Peyer's patch (tissue), 4 donors: ENCODE measurements around the gene PPT2.

ENCODE experiments used
- POLR2A ChIP-seq, 2 donors: fragments of 450-650 bp; IDR thresholded peaks; one replicate each; pipeline ENCODE4 v1.5.1; 2017; ENCODE audit warnings: antibody characterized with exemption in 2 of 2, mild to moderate bottlenecking in 2 of 2, moderate library complexity in 2 of 2
- TF ChIP-seq, protein P1 (sequence below), 6 experiments: fragments of 450-650 bp in 4 of 6; fragments of 200-600 bp in 2 of 6; sonication (generic) in 1 of 6; IDR thresholded peaks; one replicate each; pipeline ENCODE4 v1.5.1; 2017 to 2019; ENCODE audit warnings: antibody characterized with exemption in 6 of 6, mild to moderate bottlenecking in 3 of 6, moderate library complexity in 1 of 6

DNA sequence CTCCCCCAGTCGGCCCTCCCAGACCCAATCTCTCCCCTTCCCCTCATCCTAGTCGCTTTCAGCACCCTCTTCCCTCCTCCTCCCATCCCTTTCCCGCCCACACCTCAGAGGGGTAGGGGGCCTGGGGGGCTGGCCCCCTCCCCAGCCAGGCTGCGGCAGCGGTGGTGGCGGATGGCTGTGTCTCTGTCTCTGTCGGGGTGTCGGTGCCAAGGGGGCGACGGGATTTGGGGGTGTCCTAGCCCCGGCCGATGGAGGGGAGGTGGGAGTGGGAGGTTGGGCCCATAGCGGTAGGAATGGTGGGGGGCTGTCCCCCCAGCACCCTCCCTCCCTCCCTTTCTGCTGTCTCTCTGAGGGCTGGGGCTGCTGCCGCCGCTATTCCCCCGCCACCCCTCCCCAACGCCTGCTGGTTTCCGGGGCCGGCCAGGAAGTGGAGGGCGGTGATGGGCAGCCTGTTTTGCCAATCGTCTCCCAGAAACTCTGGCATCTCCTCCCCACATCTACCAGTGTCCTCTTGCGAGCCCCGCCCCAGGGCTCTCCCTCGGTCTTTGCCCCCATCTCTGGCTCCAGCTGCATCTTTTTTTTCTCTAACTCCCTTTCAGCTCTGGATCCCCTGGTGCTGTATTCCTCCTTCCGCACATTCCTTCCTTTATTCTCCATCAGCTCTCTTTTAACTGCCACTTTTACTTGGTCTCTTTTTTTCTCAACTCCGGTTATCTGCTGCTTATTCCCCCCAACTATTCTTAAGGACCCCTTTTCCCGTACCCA lies 22.0 kb downstream of the PPT2 start, which contains the start of gene AGPAT1:
- TF ChIP-seq, protein P1, sequence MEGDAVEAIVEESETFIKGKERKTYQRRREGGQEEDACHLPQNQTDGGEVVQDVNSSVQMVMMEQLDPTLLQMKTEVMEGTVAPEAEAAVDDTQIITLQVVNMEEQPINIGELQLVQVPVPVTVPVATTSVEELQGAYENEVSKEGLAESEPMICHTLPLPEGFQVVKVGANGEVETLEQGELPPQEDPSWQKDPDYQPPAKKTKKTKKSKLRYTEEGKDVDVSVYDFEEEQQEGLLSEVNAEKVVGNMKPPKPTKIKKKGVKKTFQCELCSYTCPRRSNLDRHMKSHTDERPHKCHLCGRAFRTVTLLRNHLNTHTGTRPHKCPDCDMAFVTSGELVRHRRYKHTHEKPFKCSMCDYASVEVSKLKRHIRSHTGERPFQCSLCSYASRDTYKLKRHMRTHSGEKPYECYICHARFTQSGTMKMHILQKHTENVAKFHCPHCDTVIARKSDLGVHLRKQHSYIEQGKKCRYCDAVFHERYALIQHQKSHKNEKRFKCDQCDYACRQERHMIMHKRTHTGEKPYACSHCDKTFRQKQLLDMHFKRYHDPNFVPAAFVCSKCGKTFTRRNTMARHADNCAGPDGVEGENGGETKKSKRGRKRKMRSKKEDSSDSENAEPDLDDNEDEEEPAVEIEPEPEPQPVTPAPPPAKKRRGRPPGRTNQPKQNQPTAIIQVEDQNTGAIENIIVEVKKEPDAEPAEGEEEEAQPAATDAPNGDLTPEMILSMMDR (IDR thresholded peaks at IDR 0.05) = no peak
- peak; percentile 26 to 71 for TF ChIP-seq POLR2A (IDR thresholded peaks at IDR 0.05)
